G401.6 (cell line): ENCODE data around the gene NPRL2.

Experiments used
- FAIRE-seq: peaks from 2 replicates; lab custom pipeline; 2012; peaks lifted over from hg19 to GRCh38; lab: Jason Lieb, UNC

The NPRL2 gene

DNA sequence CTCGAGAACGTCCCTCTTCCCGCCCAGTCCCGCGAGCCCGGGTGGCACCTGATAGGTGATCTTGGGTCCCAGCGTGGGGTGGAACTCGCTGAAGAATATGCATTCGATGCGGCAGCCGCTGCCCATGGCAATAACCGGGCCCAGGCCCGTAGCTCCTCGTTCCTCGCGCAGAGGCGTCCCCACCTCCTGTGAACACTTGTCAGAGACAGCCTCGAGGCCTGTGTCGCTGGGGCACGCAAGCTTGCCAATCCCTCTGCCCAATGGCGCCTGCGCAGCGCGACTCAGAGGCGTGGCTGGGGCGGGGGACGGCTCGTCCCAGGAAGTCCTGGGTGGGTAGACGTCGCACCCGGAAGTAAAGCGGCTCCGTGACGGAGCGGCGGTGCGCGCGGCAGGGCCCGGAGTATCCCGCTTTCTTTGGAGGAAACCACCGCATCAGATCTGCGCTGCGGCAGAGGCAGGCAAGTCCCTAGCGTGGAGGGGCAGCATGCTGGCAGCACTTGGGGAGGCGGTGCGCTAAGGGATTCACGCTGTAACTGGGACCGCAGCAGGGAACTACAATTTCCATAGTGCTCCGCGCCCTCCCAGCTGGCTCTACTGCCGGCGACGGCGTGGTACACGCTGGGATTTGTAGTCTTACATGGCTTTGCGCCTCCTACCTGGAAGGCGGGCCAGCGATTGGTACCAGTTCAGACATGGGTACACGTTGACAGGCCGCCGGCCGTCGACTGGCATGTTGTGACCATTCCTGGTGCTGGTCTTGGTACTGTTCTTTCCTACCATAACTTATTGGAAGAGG, at the start of gene NPRL2, which contains the start of gene CYB561D2:
Gene NPRL2 (minus strand): TSS at position 249 of the 796 bp plus-strand sequence. CDS start 123 bp downstream, at position 126.
Gene CYB561D2 (plus strand): TSS at position 336 of the 796 bp plus-strand sequence. CDS start 572 bp downstream, outside the sequence.
- peak; percentile 74 for FAIRE-seq

DNA sequence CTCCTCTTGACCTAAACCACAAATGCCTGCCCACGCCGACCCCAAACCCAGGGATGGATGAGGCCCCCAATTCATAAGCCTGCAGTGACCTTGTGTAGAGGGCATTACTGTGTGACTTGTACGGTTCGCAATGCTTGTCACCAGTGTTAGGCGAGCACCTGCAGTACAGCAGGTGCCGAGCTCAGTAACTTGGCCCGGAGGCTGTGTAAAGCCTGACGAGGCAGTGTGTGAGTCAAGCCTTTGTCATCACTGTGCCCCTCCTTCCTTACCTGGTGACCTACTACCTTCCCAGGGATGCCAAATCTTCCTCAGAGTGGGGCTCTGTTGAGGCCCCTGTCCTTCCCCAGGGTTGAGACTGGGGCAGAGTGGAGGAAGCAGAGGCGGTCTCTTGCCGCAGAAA, 45.9 kb upstream of the NPRL2 start:
- no peak for FAIRE-seq

DNA sequence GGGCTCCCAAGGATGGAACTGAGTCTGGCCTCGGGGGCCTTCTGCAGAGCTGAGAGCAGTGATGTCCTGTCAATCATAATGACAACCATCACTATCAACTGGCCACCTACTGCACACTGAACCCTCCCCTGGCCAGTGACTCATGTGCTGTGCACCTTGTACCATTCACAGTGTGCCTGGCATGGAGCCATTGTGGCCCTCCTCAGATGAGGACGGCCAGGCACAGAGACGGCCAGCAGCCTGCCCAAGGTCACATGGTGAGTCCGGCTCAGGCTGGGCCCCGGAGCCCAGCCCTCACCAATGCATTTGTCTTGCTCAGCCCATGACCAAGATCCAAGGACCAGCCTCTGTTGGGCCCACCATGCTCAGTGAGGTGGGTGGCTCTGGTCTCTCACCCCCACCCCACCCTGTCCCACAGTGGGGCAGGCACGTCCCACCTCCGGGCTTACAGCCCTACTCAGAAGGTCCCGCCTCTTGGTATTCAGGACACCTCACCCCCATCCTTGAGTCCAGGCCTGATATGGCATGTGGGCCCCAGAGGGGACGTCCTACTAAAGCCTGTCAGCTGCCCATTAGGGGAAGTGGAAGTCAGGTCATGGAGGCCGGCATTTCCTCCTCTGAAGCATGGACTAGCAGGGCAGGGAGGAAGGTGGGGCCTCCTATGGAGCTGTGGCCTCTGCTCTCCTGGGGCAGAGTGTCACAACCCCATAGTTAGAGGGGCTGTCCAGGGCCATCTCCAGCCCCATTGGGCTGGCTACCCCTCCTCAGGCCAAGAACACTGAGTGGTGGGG, 44.7 kb upstream of the NPRL2 start:
- FAIRE-seq, result no peak

DNA sequence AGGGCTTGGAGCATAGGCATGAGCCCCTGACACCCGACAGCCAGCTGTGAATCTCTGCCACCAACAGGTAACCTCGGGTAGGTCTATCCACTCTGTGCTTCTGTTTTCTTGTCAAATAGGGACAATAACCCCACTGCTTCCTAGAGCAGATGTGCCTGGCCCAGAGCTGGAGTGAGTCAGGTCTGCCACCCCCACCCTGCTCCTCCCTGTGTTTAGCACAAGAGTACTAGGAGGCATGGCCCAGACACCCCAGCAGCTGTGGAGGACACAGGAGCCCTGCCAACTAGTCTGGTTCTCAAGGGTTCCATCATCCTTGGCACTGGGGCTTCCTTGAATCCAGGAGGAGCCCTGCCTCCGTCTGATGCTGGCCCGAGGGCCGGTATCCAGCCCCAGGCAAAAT, 42.5 kb upstream of the NPRL2 start:
- no peak for FAIRE-seq

DNA sequence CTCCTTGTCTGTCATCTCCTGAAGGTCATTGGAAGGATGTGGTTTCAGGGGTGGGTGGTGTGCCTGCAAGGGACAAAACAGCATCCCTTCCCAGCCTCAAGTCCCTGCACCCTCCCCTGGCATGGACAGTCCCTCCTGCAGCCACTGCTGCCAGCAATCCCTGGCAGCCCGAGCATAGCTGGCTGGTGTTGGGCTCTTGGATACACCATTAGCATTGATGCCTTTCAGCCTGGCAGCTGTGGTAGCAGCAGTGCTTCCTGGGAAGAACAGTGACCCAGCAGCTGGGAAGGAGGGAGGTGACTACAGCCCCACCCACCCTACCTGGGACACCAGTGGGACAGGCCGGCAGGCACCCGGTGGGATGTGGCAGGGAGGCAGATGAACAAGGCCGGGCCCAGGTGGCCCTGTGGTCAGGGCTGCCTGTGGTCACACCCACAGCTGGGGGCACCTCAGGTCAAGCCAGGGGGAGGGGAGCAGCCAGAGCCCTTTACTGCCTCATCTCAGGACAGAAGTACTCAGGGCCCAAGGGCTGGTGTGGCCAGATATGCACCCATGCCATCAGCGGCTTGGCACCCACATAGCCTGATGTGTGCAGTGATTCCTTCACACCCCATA, 41.6 kb upstream of the NPRL2 start:
- no peak for FAIRE-seq

DNA sequence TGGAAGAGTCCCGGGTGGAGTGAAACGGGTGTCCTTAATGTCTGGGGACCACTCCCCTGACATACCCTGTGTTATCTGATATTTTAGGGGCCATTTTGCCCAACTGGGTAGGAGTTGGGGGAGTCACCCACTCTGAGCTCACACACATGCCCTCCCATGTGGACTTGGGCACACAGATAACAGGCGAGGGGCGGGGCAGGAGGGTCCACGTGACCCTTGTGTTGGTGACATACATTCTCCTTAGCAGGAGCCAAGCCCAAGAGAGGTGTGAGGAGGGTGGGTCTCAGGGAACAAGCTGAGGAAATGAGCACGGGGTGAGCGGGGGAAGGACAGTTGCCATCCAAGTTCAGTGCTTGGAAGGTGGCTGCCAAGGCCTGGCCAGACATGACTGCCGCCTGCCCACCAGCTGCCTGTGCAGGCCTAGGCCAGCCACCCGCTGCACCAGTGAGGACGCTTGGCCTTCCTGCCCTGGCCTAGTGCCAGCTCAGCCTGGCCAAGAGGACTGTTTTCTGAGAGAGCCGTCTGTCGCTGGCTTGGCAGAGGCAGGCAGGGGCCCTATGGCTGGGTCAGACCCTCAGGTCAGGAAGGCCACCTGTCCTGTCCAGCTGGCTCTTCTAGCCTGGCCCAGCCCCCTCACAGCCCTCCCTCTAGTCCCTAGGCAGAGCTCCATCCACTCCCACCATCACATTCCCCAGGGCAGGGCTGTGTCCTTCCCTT, 40.1 kb upstream of the NPRL2 start:
- no peak for FAIRE-seq

DNA sequence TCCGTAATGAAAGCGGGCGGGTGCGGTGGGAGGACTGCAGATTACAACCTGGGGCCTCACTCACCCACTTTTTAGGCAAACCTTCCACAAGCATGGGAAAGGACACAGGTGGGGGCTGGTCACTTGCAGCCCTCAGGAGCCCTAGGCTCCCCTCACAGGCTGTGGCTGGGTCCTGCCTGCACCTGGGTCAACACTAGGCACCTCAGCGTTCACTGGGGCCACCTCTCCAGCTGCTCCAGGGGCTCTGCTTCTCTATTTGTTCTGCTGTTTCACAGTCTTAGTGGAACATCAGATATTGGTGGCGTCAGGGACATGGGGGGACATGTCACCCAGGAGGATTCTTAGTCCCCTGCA, 38.8 kb upstream of the NPRL2 start:
- FAIRE-seq, result no peak

DNA sequence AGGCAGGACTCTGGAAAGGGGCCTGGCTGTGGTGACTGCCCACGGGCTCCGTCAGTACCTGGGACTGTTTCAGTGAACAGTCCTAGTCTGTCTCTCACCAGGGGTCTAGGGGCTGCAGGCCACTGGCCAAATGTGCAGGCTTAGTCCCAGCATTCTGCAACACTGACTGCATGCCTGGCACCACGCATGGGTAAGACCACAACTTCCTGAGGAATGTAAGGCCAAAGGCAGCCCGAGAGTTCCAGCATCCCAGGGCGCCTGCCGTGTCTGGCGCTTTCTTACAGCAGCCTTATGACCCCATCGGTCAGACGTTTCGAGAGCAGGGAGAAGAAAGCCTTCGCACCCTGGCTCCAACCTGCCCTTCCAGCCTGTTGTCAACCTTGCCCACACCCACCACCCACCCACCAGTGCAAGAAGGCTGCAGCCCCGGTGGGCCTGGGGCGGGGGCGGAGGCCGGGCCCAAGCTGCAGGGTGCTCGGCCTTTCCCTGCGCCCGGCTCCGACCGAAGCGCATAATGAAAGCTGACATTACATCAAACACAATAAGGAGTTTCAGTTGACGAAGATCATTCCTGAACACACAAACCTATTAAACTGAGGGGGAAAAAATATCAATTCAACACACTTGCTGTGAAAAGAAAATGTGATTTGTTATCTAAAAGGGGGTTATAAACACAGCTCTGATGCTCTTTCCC, 38.3 kb upstream of the NPRL2 start:
- no peak for FAIRE-seq

DNA sequence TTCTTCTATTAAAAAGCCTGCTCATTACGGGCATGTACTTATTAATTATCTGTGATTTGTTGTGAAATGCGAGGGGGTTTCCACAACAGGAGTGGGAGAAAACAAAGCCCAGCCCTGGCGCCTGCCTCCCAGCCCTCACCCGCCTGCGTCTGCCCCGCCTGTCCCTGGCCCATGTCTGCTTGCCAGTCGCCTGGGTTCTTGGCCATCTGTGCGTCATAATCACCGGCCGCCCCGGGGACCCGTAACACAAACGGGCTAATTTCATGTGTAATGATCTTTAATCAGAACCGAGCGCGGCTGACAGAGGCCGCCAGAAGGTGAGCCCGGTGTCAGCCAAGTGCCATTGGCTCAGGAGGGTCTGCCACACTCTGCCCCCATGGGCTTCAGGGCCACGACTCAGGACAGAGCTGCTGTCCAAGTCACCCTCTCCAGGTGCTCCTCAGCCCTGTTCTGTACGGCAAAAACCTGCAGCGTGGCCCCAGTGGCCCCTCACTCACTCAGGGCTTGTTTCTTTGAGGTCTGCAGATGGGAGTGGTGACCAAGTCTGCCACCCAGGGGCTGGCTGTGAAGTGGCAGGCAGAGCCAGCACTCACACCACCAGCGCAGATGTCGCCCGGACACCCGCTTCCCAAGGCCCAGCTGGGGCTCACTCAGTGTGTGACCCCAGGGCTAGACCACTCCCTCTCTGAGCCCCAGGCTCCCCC, 37.6 kb upstream of the NPRL2 start:
- FAIRE-seq, result no peak

DNA sequence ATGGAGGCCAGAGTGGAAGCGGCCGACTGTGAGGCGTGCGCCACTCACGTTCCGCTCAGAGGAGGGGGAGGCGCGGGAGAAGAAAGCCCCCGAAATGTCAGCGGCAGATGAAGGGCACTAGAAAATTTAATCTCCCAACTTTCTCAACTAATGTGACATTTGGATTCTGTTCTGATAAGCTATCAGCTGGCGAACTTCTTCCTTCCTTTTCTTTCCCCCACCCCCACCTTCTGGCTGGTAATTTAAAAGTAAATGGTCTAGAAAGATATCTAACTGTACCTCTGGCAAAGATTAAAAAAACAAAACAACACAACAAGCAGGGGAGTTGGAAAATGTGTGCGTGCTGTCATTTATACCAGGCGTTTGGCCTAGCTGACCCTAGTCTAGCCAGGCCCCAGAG, 35.2 kb upstream of the NPRL2 start:
- no peak for FAIRE-seq

DNA sequence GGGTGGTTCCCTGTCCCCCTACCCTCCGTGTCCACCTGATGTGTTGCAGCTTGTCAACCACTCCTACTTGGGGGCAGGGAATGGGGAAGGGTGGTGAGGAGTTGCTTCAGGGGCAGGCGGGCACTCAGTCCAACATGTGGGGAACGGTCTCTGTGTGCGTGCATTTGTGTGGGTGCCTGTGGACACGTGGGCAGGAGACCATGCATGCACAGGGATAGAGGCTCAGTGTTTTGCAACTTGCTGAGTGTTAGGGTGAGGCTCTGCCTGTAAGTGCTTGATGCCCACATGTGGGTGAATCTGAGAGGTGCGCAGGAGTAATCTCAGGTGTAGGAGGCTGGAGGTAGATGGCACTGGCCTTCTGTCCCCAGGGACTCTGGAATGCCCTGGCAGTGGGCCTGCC, 33.2 kb upstream of the NPRL2 start:
- FAIRE-seq, result no peak

DNA sequence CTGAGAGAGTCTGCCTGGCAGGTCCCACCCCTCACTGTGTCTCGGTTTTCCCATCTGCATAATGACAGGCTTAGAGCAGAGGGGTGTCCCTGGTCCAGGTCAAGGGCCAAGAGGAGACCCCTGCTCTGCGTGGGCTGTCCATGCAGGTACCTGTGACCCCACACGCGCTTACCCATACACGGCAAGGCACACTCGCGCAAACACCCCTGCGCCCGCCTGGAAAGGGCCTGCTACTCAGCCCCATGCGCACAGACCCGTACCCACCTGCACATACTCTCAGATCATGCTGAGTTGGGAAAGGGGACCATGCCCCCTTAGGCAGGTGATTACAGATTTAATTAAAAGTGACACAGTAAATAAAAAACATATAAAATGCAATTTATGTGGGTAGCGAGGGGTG, 32.1 kb upstream of the NPRL2 start:
- FAIRE-seq, result no peak

DNA sequence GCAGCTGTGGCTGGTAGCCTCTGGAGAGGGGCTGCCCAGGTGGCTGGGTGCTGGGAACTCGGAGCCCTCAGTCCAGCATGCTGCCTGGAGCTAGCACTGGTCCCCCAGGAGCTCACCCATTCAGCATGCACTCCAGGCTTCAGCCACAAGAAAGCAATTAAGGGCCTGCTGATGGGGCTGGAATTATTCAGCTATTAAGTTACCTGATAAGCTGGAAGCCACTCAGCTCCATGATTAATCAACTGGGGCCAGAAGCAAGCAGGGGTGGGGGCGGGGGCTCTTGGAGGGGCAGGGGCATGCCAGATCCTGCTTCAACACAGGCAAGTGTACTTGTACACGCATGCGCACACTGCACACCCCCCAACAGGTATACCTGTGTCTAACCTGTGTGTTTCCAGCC, 30.8 kb upstream of the NPRL2 start:
- no peak for FAIRE-seq

DNA sequence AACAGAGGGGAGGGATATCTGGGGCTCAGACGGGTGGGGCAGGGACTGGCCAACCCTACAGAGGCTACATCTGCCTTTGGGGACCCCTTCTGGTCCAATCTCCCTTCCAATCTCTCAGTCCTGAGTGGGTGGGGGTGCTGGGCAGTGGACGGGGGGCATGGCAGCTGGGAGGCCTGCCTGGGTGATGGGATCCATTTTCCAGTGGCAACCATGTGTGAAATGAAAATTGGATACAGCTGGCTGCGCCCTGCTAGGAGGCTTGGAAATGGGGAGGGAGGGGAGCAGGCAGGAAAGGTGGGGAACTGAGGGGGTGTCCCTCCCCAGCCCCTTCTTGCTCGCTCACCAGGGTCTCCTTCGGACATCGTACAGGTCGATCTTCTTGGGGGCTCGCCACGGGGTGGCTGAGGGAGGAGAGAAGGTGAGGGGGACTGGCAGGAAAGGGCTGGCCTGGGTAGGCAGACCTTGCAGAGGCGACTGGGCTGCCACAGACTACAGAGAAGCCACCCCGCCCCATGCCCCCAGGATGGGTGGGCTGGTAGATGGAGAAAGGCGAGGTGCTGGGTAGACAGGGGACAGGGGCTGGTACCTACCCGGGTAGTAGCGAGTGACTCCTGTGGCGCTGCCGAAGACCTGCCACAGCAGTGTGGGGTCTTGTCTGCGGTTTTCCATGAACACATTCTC, 30.0 kb upstream of the NPRL2 start:
- no peak for FAIRE-seq

DNA sequence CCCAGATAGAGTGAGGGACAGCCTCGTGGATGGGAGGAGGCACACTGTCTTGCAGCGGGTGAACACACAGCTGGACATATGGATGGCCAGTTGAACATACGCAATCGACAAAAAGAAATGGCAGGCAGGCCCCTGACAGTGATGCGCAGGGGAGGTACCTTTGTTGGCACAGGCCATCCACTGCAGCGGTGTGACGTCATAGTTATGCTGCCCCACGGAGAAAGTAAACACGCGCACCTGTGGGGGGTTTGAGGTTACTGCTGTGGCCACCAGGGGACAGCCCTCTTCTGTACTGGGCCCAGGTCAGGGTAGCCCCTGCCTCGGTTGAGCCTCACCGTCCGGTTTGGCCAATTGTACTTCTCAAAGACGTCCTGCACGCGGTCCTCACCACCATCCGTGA, 28.2 kb upstream of the NPRL2 start:
- FAIRE-seq, result no peak

DNA sequence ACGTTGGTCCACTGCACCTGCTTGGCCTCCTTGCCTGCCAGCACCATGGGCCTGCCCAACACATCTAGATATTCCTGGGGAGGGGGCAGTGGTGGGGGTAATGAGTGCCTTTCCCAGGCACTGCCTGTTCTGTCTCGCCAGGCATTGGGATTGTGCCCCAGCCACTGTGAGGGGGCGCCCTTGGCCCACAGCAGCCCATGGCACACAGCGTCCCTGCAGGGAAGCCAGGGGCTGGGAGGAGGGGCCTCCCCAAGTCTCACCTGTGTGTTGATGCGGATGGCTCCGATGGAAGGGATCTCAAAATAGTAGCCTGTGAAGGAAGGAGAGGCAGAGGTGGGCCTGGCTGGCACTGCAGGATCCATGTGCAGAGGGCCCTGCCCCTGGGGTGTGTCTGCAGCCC, 27.4 kb upstream of the NPRL2 start:
- no peak for FAIRE-seq

DNA sequence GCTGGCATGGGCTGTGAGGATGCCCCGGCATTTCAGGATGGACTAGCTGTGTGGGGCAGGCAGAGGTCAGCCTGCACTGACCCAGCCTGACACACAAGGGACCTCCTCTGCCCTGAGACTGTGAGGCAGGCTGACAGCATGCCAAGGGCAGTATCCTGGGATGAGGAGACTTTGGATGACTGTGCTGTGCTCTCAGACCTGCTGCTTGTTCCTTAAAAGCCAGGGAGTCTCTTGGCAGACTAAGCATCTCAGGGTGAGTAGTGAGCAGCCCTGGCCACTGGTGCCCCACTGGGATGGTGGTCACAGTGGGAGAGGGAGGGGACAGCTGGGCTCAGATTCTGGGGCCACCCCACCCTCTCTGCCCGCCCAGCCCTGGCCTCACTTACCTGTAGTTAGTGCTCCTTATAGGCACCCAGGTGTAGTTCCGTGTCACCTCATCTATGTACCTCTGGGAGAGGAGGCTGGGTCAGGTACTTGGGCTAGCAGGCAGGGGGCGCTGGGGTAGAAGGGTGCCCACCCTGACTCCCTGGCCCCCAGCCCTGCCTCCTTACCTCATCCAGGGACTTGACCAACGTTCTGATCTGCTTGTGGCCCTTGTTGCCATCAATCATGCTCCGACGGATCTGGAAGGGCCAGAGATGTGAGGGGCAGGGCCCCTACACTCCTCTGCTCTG, 24.8 kb upstream of the NPRL2 start:
- no peak for FAIRE-seq

DNA sequence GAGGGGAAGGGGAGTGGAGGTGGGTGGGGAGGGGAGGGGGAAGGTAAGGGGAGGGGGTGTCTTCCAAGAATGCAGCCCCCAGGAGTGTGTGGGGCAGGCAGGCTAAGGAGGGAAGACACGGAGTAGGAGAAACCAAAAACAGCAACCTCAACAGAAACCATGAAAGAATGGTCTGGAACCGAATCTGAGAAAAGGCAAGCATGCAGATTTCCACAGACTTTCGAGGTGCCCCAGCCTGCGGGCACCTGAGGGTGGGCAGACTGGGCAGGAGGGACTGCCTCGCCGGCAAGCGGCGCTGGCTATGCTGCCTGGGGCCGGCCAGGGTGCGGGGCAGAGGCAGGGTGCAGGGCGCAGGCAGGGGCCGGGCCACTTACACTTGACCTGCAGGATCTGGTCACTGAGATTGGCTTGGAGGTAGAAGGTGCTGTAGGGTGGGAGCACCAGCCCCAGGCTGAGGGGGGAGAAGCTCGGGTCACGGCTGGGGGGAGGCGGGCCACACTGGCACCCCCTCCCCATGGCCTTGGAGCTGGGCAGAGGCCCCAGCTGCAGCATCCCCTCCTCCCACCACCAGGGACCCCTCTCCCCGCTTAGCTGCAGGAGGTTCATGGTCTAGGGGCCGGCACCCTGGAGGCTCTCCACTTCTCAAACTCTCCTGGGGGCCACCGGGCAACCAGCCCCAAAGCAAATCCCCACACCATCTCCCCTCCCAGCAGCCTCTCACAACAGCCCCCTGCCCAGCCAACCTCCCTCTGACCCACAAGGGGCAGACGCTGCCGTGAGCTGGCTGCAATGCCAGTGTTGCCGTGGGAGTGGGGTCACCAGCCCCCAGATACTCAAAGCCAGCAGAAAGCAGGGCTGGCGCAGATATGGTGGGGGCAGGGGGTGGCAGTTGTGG, 24.0 kb upstream of the NPRL2 start:
- FAIRE-seq, result no peak
